ENCODE results near the gene FHIT. TPM values are rescaled to one million over a fixed set of nuclear protein-coding genes. Genes with fewer than 3 reads are reported as not detected.
"Not testable (repeated sequence)": the region's sequence is repeated elsewhere in the genome, so short reads cannot be mapped to it uniquely, and the experiment has no call there.

Gene FHIT
- total RNA-seq, 4 donors from 2014 or later, result 8.8 to 35.6 (median 12.6) TPM

GRCh38 chr3:61055447-61055846 lies 195.8 kb downstream of the FHIT start:
- no peak for DNase-seq (ENCODE audit: low spot score in 2 of 2)
- Histone ChIP-seq H3K4me1 (peaks cover 2% of the 10 kb centered on the region), H3K36me3 (no peaks in the 10 kb centered on the region), H3K27ac (no peak overlapping the region), H3K4me3 (no peak overlapping the region), H3K9me3 (no peaks in the 10 kb centered on the region), H3K27me3 (no peaks in the 10 kb centered on the region)
- TF ChIP-seq CTCF (IDR thresholded peaks at IDR 0.05), result no peak
- no peak for TF ChIP-seq POLR2A (IDR thresholded peaks at IDR 0.05)
- TF ChIP-seq POLR2AphosphoS5 (IDR thresholded peaks at IDR 0.05), result no peak
- no peak for TF ChIP-seq EP300 (IDR thresholded peaks at IDR 0.05)
- WGBS, result 74% methylated on average over 1 of the region's 1 CpG

GRCh38 chr3:61053781-61054496 lies 197.3 kb downstream of the FHIT start:
- no peaks in the 10 kb centered on the region for H3K9me3 ChIP-seq
- TF ChIP-seq POLR2A (IDR thresholded peaks at IDR 0.05) (no peak), POLR2AphosphoS5 (IDR thresholded peaks at IDR 0.05) (no peak), EP300 (IDR thresholded peaks at IDR 0.05) (no peak), CTCF (IDR thresholded peaks at IDR 0.05) (no peak)
- H3K4me1 ChIP-seq, result no peaks in the 10 kb centered on the region
- DNase-seq (ENCODE audit: low spot score in 2 of 2), result no peak
- no peak overlapping the region for H3K27ac ChIP-seq
- no peaks in the 10 kb centered on the region for H3K27me3 ChIP-seq
- H3K4me3 ChIP-seq, result no peak overlapping the region
- WGBS, result 85% methylated on average over 2 of the region's 2 CpGs
- no peaks in the 10 kb centered on the region for H3K36me3 ChIP-seq

- Histone ChIP-seq H3K4me3 (no peak overlapping the region), H3K4me1 (no peaks in the 10 kb centered on the region), H3K27me3 (no peaks in the 10 kb centered on the region), H3K36me3 (no peaks in the 10 kb centered on the region), H3K27ac (no peak overlapping the region), H3K9me3 (no peaks in the 10 kb centered on the region)
- WGBS, result 90% methylated on average over 1 of the region's 1 CpG
- DNase-seq (ENCODE audit: low spot score in 2 of 2), result no peak
- TF ChIP-seq CTCF (IDR thresholded peaks at IDR 0.05), result no peak
- TF ChIP-seq POLR2A (IDR thresholded peaks at IDR 0.05), result no peak
- no peak for TF ChIP-seq POLR2AphosphoS5 (IDR thresholded peaks at IDR 0.05)
- no peak for TF ChIP-seq EP300 (IDR thresholded peaks at IDR 0.05)
These were observed 198.4 kb downstream of the FHIT start for GRCh38 chr3:61052851-61053250.

- Histone ChIP-seq H3K9me3 (no peaks in the 10 kb centered on the region), H3K36me3 (no peaks in the 10 kb centered on the region), H3K27ac (no peak overlapping the region), H3K4me1 (no peaks in the 10 kb centered on the region), H3K4me3 (no peak overlapping the region), H3K27me3 (no peaks in the 10 kb centered on the region)
- no peak for DNase-seq (ENCODE audit: low spot score in 2 of 2)
- 52% methylated on average over 1 of the region's 1 CpG for WGBS
- TF ChIP-seq CTCF (IDR thresholded peaks at IDR 0.05) (no peak), POLR2AphosphoS5 (IDR thresholded peaks at IDR 0.05) (no peak), POLR2A (IDR thresholded peaks at IDR 0.05) (no peak), EP300 (IDR thresholded peaks at IDR 0.05) (no peak)
These were observed 199.6 kb downstream of the FHIT start for GRCh38 chr3:61051666-61052065.

GRCh38 chr3:61045169-61045568 lies 206.1 kb downstream of the FHIT start:
- H3K4me1 ChIP-seq; H3K27ac ChIP-seq; H3K4me3 ChIP-seq; H3K27me3 ChIP-seq; H3K36me3 ChIP-seq; DNase-seq (ENCODE audit: low spot score in 2 of 2); H3K9me3 ChIP-seq: not testable (repeated sequence)
- WGBS, result 94% methylated on average over 1 of the region's 1 CpG

- H3K4me1 ChIP-seq, result no peaks in the 10 kb centered on the region
- H3K4me3 ChIP-seq, result no peak overlapping the region
- no peak for DNase-seq (ENCODE audit: low spot score in 2 of 2)
- H3K27me3 ChIP-seq, result no peaks in the 10 kb centered on the region
- 92% methylated on average over 10 of the region's 10 CpGs for WGBS
- TF ChIP-seq POLR2AphosphoS5 (IDR thresholded peaks at IDR 0.05), result no peak
- no peak for TF ChIP-seq EP300 (IDR thresholded peaks at IDR 0.05)
- TF ChIP-seq CTCF (IDR thresholded peaks at IDR 0.05), result no peak
- no peak for TF ChIP-seq POLR2A (IDR thresholded peaks at IDR 0.05)
- no peaks in the 10 kb centered on the region for H3K36me3 ChIP-seq
- H3K27ac ChIP-seq, result no peak overlapping the region
- H3K9me3 ChIP-seq, result peaks cover 7% of the 10 kb centered on the region
These were observed 208.1 kb downstream of the FHIT start for GRCh38 chr3:61043156-61043555.

Data from suprapubic skin (tissue), 4 donors.